C1 segment of cervical spinal cord (tissue), 14 donors: ENCODE data around the gene PPP2R3B.
"Not testable (repeated sequence)": the region's sequence is repeated elsewhere in the genome, so short reads cannot be mapped to it uniquely, and the experiment has no call there.

Source experiments
- DNase-seq, 14 donors: peaks; one replicate each; lab custom pipeline; 2025; lab: John Stamatoyannopoulos, UW

Gene PPP2R3B

GRCh38 chrX:305781-306613 is 80.7 kb downstream of the PPP2R3B start:
- DNase-seq, result not testable (repeated sequence)

GRCh38 chrX:302975-303374 is 83.7 kb downstream of the PPP2R3B start:
- DNase-seq, result no peak

GRCh38 chrX:300334-300733 is 86.4 kb downstream of the PPP2R3B start:
- no peak for DNase-seq

GRCh38 chrX:298993-299392 is 87.7 kb downstream of the PPP2R3B start:
- DNase-seq, result no peak

- DNase-seq, result no peak
Observed at GRCh38 chrX:295136-295535, 91.6 kb downstream of the PPP2R3B start.

- no peak for DNase-seq
Observed at GRCh38 chrX:292900-293897, 93.5 kb downstream of the PPP2R3B start.

- no peak for DNase-seq
Observed at GRCh38 chrX:291411-291901, 95.3 kb downstream of the PPP2R3B start.

GRCh38 chrX:290476-291166 is 96.1 kb downstream of the PPP2R3B start:
- DNase-seq, result no peak

GRCh38 chrX:288561-288991 is 98.1 kb downstream of the PPP2R3B start:
- no peak for DNase-seq

- no peak for DNase-seq
Observed at GRCh38 chrX:287670-288069, 99.0 kb downstream of the PPP2R3B start.

- no peak for DNase-seq
Observed at GRCh38 chrX:285076-285677, 101.5 kb downstream of the PPP2R3B start.
